Muscle layer of colon (tissue), 2 donors: ENCODE measurements around the gene MGST3.
"Not testable (repeated sequence)": the region's sequence is repeated elsewhere in the genome, so short reads cannot be mapped to it uniquely, and the experiment has no call there.

Source experiments
- H3K27ac ChIP-seq: one replicate; pipeline ENCODE4 v1.7.0; 2013; ENCODE audit warnings: low read depth, mild to moderate bottlenecking, low read length, moderate library complexity
- H3K27me3 ChIP-seq, 2 donors: one replicate each; pipeline ENCODE4 v1.7.0; 2013; ENCODE audit warnings: low read length in 2 of 2, mild to moderate bottlenecking in 2 of 2; ENCODE audit not compliant: insufficient read depth in 2 of 2, control insufficient read depth in 1 of 2
- H3K36me3 ChIP-seq: one replicate; pipeline ENCODE4 v1.7.0; 2013; ENCODE audit warnings: mild to moderate bottlenecking, low read length; ENCODE audit not compliant: insufficient read depth
- H3K4me1 ChIP-seq: one replicate; pipeline ENCODE4 v1.7.0; 2013; ENCODE audit warnings: mild to moderate bottlenecking, low read length; ENCODE audit not compliant: insufficient read depth
- H3K4me3 ChIP-seq, 2 donors: one replicate each; pipeline ENCODE4 v1.7.0; 2013; ENCODE audit warnings: low read length in 2 of 2, low read depth in 1 of 2, mild to moderate bottlenecking in 1 of 2, moderate library complexity in 1 of 2
- H3K9ac ChIP-seq: one replicate; pipeline ENCODE4 v1.7.0; 2013; ENCODE audit warnings: low read length
- H3K9me3 ChIP-seq: one replicate; pipeline ENCODE4 v1.7.0; 2013; ENCODE audit warnings: mild to moderate bottlenecking, low read length
- donor health status: abdominal sarcoma.
- donor health status: Adenocarcinoma of cecum.

The MGST3 gene

GRCh38 chr1:165683848-165684485 lies 52.9 kb downstream of the MGST3 start:
- Histone ChIP-seq H3K27ac (no peak overlapping the region), H3K36me3 (peaks cover 44% of the 10 kb centered on the region), H3K9me3 (no peaks in the 10 kb centered on the region), H3K9ac (no peak overlapping the region), H3K4me3 (no peak overlapping the region), H3K4me1 (no peaks in the 10 kb centered on the region), H3K27me3 (no peaks in the 10 kb centered on the region)

- H3K27ac ChIP-seq: no peak overlapping the region
- no peaks in the 10 kb centered on the region for H3K27me3 ChIP-seq
- no peak overlapping the region for H3K4me3 ChIP-seq
- no peaks in the 10 kb centered on the region for H3K9me3 ChIP-seq
- H3K9ac ChIP-seq: no peak overlapping the region
- no peaks in the 10 kb centered on the region for H3K4me1 ChIP-seq
- peaks cover 24% of the 10 kb centered on the region for H3K36me3 ChIP-seq
Observed at GRCh38 chr1:165686121-165686970, 55.3 kb downstream of the MGST3 start.

GRCh38 chr1:165686971-165687433 lies 56.0 kb downstream of the MGST3 start:
- H3K36me3 ChIP-seq: peaks cover 18% of the 10 kb centered on the region
- no peak overlapping the region for H3K9ac ChIP-seq
- H3K27ac ChIP-seq: no peak overlapping the region
- H3K4me1 ChIP-seq: no peaks in the 10 kb centered on the region
- no peak overlapping the region for H3K4me3 ChIP-seq
- H3K9me3 ChIP-seq: no peaks in the 10 kb centered on the region
- H3K27me3 ChIP-seq: no peaks in the 10 kb centered on the region

- Histone ChIP-seq H3K27me3 (no peaks in the 10 kb centered on the region), H3K27ac (no peak overlapping the region), H3K4me3 (no peak overlapping the region), H3K9me3 (no peaks in the 10 kb centered on the region), H3K4me1 (no peaks in the 10 kb centered on the region), H3K9ac (no peak overlapping the region), H3K36me3 (peaks cover 8% of the 10 kb centered on the region)
Observed at GRCh38 chr1:165688046-165688445, 57.0 kb downstream of the MGST3 start.

GRCh38 chr1:165695031-165695430 lies 64.0 kb downstream of the MGST3 start:
- no peak overlapping the region for H3K9ac ChIP-seq
- H3K4me3 ChIP-seq: no peak overlapping the region
- no peaks in the 10 kb centered on the region for H3K27me3 ChIP-seq
- H3K4me1 ChIP-seq: peaks cover 18% of the 10 kb centered on the region
- H3K9me3 ChIP-seq: no peaks in the 10 kb centered on the region
- H3K36me3 ChIP-seq: no peaks in the 10 kb centered on the region
- no peak overlapping the region for H3K27ac ChIP-seq

GRCh38 chr1:165696625-165697100 lies 65.6 kb downstream of the MGST3 start:
- Histone ChIP-seq H3K36me3 (no peaks in the 10 kb centered on the region), H3K27ac (no peak overlapping the region), H3K27me3 (no peaks in the 10 kb centered on the region), H3K4me3 (no peak overlapping the region), H3K9ac (no peak overlapping the region), H3K9me3 (no peaks in the 10 kb centered on the region), H3K4me1 (peaks cover 18% of the 10 kb centered on the region)

- Histone ChIP-seq H3K9me3 (no peaks in the 10 kb centered on the region), H3K4me1 (peaks cover 18% of the 10 kb centered on the region), H3K27ac (no peak overlapping the region), H3K27me3 (no peaks in the 10 kb centered on the region), H3K4me3 (peak overlapping the region; percentile 69 to 90), H3K9ac (no peak overlapping the region), H3K36me3 (no peaks in the 10 kb centered on the region)
Observed at GRCh38 chr1:165697491-165697880, 66.5 kb downstream of the MGST3 start.

- H3K9ac ChIP-seq: peak within 1 kb of the TSS; percentile 78
- H3K27me3 ChIP-seq: no peaks in the 10 kb centered on the region
- no peaks in the 10 kb centered on the region for H3K9me3 ChIP-seq
- no peaks in the 10 kb centered on the region for H3K36me3 ChIP-seq
- H3K27ac ChIP-seq: peak within 1 kb of the TSS; percentile 89
- peak within 1 kb of the TSS; percentile 69 to 90 for H3K4me3 ChIP-seq
- H3K4me1 ChIP-seq: peaks cover 18% of the 10 kb centered on the region
Observed at GRCh38 chr1:165697881-165698760, 67.1 kb downstream of the MGST3 start, which contains the start of gene ALDH9A1. ALDH9A1 (minus strand) TSS chr1:165698562; CDS start chr1:165698558, 4 bp downstream.

- Histone ChIP-seq H3K9me3 (no peaks in the 10 kb centered on the region), H3K27me3 (no peaks in the 10 kb centered on the region), H3K36me3 (no peaks in the 10 kb centered on the region), H3K4me1 (peaks cover 18% of the 10 kb centered on the region), H3K9ac (peak overlapping the region; percentile 53), H3K4me3 (peak overlapping the region; percentile 69 to 90), H3K27ac (peak overlapping the region; percentile 89)
Observed at GRCh38 chr1:165698761-165699052, 67.7 kb downstream of the MGST3 start.

GRCh38 chr1:165699577-165699976 lies 68.5 kb downstream of the MGST3 start:
- Histone ChIP-seq H3K4me1 (peaks cover 18% of the 10 kb centered on the region), H3K4me3 (no peak overlapping the region), H3K27ac (no peak overlapping the region), H3K27me3 (no peaks in the 10 kb centered on the region), H3K9me3 (no peaks in the 10 kb centered on the region), H3K9ac (no peak overlapping the region), H3K36me3 (no peaks in the 10 kb centered on the region)

GRCh38 chr1:165701922-165702321 lies 70.9 kb downstream of the MGST3 start:
- H3K9ac ChIP-seq, H3K4me3 ChIP-seq, H3K27me3 ChIP-seq, H3K9me3 ChIP-seq, H3K4me1 ChIP-seq, H3K27ac ChIP-seq, H3K36me3 ChIP-seq: not testable (repeated sequence)
